CD4-positive, CD25-positive, alpha-beta regulatory T cell (primary cell): ENCODE measurements around the gene B3GNT2. TPM values are rescaled to one million over a fixed set of nuclear protein-coding genes. Genes with fewer than 3 reads are reported as not detected.

Experiments
- ATAC-seq, 2 donors: fragments of 150-1000 bp; cut with Tn5 transposase; one replicate each; pipeline ENCODE4 v1.10.0; 2021; ENCODE audit warnings: low read depth in 2 of 2, moderate number of reproducible peaks in 2 of 2, moderate library complexity in 1 of 2
- DNase-seq, 3 donors: peaks; one replicate each; pipeline versions ENCODE4 v3.0.0 to v3.0.0-alpha.2; 2012 to 2022; ENCODE audit warnings: mixed read lengths in 1 of 3
- H3K27ac ChIP-seq: one replicate; pipeline ENCODE4 v1.7.0; 2013; ENCODE audit warnings: mild to moderate bottlenecking, low read length; ENCODE audit not compliant: insufficient read depth, poor library complexity, severe bottlenecking
- H3K27me3 ChIP-seq: one replicate; pipeline ENCODE4 v1.7.0; 2013; ENCODE audit warnings: low read length; ENCODE audit not compliant: control insufficient read depth, insufficient read depth
- H3K36me3 ChIP-seq: one replicate; pipeline ENCODE4 v1.7.0; 2013; ENCODE audit warnings: mild to moderate bottlenecking, low read length, moderate library complexity; ENCODE audit not compliant: control insufficient read depth, insufficient read depth
- H3K4me1 ChIP-seq: 2 replicates; pipeline ENCODE4 v1.7.0; 2013; ENCODE audit warnings: mild to moderate bottlenecking, low read length; ENCODE audit not compliant: insufficient read depth, control insufficient read depth, poor library complexity, severe bottlenecking
- H3K4me3 ChIP-seq: one replicate; pipeline ENCODE4 v1.7.0; 2013; ENCODE audit warnings: low read depth, mild to moderate bottlenecking, low read length, moderate library complexity
- H3K9me3 ChIP-seq, 2 experiments: 1 replicate in 1 of 2; 2 replicates in 1 of 2; pipeline ENCODE4 v1.7.0; 2013; ENCODE audit warnings: low read length in 2 of 2, mild to moderate bottlenecking in 1 of 2, moderate library complexity in 1 of 2; ENCODE audit not compliant: control insufficient read depth in 2 of 2
- H3K27ac Mint-ChIP-seq, 3 donors: one replicate each; pipeline ENCODE4 v1.8.0; 2020 to 2022; ENCODE audit warnings: mild to moderate bottlenecking in 3 of 3, mixed read lengths in 3 of 3, moderate library complexity in 2 of 3
- H3K27me3 Mint-ChIP-seq: one replicate; pipeline ENCODE4 v1.8.0; 2022; ENCODE audit warnings: mild to moderate bottlenecking, mixed read lengths
- H3K36me3 Mint-ChIP-seq: one replicate; pipeline ENCODE4 v1.8.0; 2020; ENCODE audit warnings: mixed read lengths
- H3K4me1 Mint-ChIP-seq, 4 donors: one replicate each; pipeline ENCODE4 v1.8.0; 2020 to 2022; ENCODE audit warnings: mixed read lengths in 4 of 4, mild to moderate bottlenecking in 1 of 4
- H3K4me3 Mint-ChIP-seq, 4 donors: one replicate each; pipeline ENCODE4 v1.8.0; 2020 to 2022; ENCODE audit warnings: mild to moderate bottlenecking in 4 of 4, mixed read lengths in 4 of 4, moderate library complexity in 3 of 4
- H3K9me3 Mint-ChIP-seq, 7 donors: one replicate each; pipeline ENCODE4 v1.8.0; 2020 to 2022; ENCODE audit warnings: mixed read lengths in 7 of 7, mild to moderate bottlenecking in 3 of 7, moderate library complexity in 2 of 7
- polyA plus RNA-seq, 4 donors: library from polyadenylated mRNA; unstranded; fragments of 300-500 nt; fragmentation: Illumina TruSeq; gene quantifications; one replicate each; pipeline ENCODE4 v1.2.3, GENCODE V29; 2021
- total RNA-seq: library from RNA; stranded (reverse); gene quantifications from one replicate; pipeline ENCODE4 v1.2.3, GENCODE V29; 2022

The B3GNT2 gene
- total and polyA plus RNA-seq, 5 donors from 2014 or later: 34.8 to 61.5 (median 40.1) TPM

DNA sequence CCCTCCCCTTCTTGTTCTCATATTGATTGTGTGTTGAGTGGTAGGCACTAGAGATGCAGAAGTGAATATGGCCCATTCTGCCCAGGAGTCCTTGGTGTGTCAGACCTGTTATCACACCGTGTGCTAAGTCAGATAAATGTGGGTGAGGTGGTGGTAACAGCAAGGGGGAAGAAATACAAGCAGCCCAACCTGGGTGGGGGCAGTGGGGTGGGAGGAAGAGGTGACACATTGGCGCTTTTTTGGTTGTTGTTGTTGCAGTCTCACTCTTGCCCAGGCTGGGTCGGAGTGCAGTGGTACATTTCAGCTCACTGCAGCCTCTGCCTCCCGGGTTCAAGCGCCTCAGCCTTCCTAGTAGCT lies 12.8 kb downstream of the B3GNT2 start:
- Histone ChIP-seq H3K9me3 (peaks cover 3 to 12% of the 10 kb centered on the region in 2 experiments), H3K36me3 (peaks cover 3% of the 10 kb centered on the region), H3K4me1 (peaks cover 81% of the 10 kb centered on the region), H3K27me3 (no peaks in the 10 kb centered on the region), H3K4me3 (peak overlapping the region; percentile 47), H3K27ac (peak overlapping the region; percentile 42)
- DNase-seq (peak in 1 of 3 donors; percentile 38), ATAC-seq (peak; percentile 51 to 72)
- H3K9me3 Mint-ChIP-seq: peaks cover 0 to 13% (median 3%) of the 10 kb centered on the region in 7 donors
- peaks cover 60 to 98% (median 73%) of the 10 kb centered on the region in 4 donors for H3K4me1 Mint-ChIP-seq
- peak overlapping the region; percentile 11 to 81 (median 63) for H3K4me3 Mint-ChIP-seq
- peak overlapping the region; percentile 49 to 90 (median 88) for H3K27ac Mint-ChIP-seq
- H3K36me3 Mint-ChIP-seq: peaks cover 39% of the 10 kb centered on the region
- H3K27me3 Mint-ChIP-seq: no peaks in the 10 kb centered on the region

DNA sequence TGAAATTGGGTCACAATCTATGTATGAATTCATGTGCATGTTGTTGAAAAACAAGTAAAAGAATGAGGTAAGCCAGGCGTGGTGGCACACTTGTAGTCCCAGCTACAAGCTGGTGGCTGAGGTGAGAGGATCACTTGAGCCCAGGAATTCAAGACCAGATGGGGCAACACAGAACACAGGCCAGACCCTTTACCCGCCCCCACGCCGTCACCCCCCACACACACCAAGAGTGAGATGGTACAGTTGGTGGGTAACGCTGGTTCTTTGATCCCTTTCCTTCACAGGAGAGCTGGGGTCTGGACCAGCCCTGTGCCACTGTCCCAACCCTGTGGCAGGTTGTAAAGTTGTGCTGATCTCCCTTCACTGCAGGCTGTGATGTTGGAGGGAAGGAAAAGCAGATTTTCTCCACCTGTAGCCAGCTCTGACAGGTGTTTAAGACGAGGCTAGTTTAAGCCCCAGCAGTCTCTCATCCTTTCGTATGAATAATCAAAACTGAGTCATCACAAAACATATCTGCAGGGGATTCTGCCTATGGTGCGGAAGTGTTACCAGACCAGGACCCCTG lies 13.6 kb downstream of the B3GNT2 start:
- peak overlapping the region; percentile 20 for H3K27ac ChIP-seq
- H3K4me3 ChIP-seq: peak overlapping the region; percentile 47
- Mint-ChIP-seq H3K4me3 (peak overlapping the region; percentile 49 to 81 (median 68)), H3K9me3 (peaks cover 0 to 13% (median 3%) of the 10 kb centered on the region in 7 donors), H3K27ac (peak overlapping the region; percentile 48 to 76 (median 49)), H3K4me1 (peaks cover 60 to 98% (median 74%) of the 10 kb centered on the region in 4 donors), H3K36me3 (peaks cover 46% of the 10 kb centered on the region), H3K27me3 (no peaks in the 10 kb centered on the region)
- peaks cover 81% of the 10 kb centered on the region for H3K4me1 ChIP-seq
- H3K9me3 ChIP-seq: peaks cover 3 to 12% of the 10 kb centered on the region in 2 experiments
- ATAC-seq: no peak
- peaks cover 3% of the 10 kb centered on the region for H3K36me3 ChIP-seq
- DNase-seq: no peak
- H3K27me3 ChIP-seq: no peaks in the 10 kb centered on the region

DNA sequence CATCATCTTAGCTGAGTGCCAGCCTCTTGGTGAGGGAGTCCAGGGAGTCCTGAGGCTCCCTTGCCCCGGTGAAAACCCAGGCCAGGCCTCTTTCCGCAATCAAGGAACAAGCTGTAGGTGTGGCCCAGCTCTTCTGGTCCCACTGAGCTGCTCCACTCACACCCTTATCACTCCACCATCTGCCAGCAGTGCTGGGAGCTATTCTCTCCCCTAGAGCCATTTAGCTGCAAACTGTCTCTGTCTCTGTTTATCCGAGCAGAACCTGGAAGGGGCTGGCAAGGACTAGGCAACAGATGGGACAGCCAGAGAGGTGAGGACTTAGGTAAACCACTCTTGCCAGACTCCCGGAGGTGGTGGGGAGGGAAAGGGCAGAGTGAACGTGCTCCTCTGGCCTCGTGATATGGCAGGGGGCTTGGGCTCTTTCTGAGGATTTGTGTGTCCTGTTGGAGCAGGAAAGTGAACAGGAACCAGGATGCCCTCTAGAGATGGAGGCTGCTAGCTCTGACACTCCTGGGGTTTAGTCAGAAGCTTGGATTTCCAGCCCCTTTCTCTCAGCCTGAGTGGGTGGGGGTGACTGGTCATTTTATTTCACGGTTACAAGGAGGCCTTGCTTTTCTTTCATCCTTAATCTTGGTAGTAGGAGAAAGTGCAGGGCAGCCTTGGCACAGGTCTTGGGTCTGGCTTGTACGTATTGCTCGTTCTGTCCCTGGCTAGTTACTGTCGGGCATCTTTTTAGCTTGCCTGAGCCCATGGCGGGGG lies 19.6 kb downstream of the B3GNT2 start:
- H3K9me3 ChIP-seq: peaks cover 3 to 12% of the 10 kb centered on the region in 2 experiments
- H3K4me3 ChIP-seq: peak overlapping the region; percentile 47
- H3K36me3 Mint-ChIP-seq: peaks cover 32% of the 10 kb centered on the region
- peaks cover 7% of the 10 kb centered on the region for H3K36me3 ChIP-seq
- peak overlapping the region; percentile 43 to 94 (median 92) for H3K27ac Mint-ChIP-seq
- peak overlapping the region; percentile 35 for H3K27ac ChIP-seq
- H3K9me3 Mint-ChIP-seq: peaks cover 0 to 18% (median 2%) of the 10 kb centered on the region in 7 donors
- no peaks in the 10 kb centered on the region for H3K27me3 Mint-ChIP-seq
- H3K4me1 Mint-ChIP-seq: peaks cover 52 to 99% (median 74%) of the 10 kb centered on the region in 4 donors
- ATAC-seq: no peak
- H3K4me3 Mint-ChIP-seq: peak overlapping the region in 3 of 4 donors; percentile 53 to 74 (median 55)
- no peak for DNase-seq
- peaks cover 77% of the 10 kb centered on the region for H3K4me1 ChIP-seq
- no peaks in the 10 kb centered on the region for H3K27me3 ChIP-seq

DNA sequence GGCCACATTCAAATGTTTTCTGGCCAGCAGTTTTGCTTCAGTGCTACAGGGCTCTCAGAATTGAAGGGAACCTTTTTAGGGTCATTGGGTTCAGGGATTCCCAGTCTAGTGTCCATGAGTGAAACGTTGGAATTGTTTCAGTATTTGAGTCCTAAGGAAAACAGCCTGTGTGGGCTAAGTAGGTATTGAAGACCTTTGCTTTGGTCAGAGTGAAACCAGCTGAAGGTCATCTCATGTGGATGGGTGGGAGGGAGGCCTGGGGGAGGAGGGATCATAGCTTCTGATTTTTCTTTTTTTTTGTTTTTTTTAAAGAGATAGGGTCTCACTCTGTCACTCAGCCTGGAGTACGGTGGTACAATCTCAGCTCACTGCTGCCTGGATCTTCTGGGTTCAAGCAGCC lies 20.2 kb downstream of the B3GNT2 start:
- Mint-ChIP-seq H3K36me3 (peaks cover 32% of the 10 kb centered on the region), H3K27me3 (no peaks in the 10 kb centered on the region), H3K9me3 (peaks cover 0 to 18% (median 2%) of the 10 kb centered on the region in 7 donors), H3K4me3 (peak overlapping the region in 3 of 4 donors; percentile 16 to 88 (median 74)), H3K4me1 (peaks cover 58 to 100% (median 79%) of the 10 kb centered on the region in 4 donors), H3K27ac (peak overlapping the region; percentile 90 to 94 (median 92))
- DNase-seq (no peak), ATAC-seq (no peak)
- Histone ChIP-seq H3K36me3 (peaks cover 7% of the 10 kb centered on the region), H3K27me3 (no peaks in the 10 kb centered on the region), H3K27ac (peak overlapping the region; percentile 35), H3K9me3 (peaks cover 3 to 12% of the 10 kb centered on the region in 2 experiments), H3K4me3 (peak overlapping the region; percentile 59), H3K4me1 (peaks cover 81% of the 10 kb centered on the region)

DNA sequence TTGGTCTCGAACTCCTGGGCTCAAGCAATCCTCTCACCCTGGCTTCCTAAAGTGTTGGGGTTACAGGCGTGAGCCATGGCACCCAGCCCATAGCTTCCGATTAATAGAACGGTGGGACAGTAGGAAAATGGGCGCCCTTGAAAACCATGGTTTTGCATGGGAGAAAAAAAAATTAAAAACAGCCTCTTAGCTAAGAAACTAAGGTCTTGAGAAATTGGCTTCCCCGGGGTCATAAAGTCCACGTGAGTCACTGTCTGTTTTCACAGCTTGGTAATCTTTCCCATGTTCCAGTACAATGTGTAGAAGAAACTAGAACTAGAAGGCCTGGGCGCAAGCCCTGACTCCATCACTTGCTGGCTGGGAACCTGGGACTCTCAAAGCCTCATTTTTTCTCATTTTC lies 20.7 kb downstream of the B3GNT2 start:
- Mint-ChIP-seq H3K4me3 (peak overlapping the region; percentile 16 to 88 (median 77)), H3K9me3 (peaks cover 0 to 15% (median under 1%) of the 10 kb centered on the region in 7 donors), H3K27me3 (no peaks in the 10 kb centered on the region), H3K27ac (peak overlapping the region; percentile 90 to 94 (median 92)), H3K4me1 (peaks cover 61 to 100% (median 80%) of the 10 kb centered on the region in 4 donors), H3K36me3 (peaks cover 32% of the 10 kb centered on the region)
- Histone ChIP-seq H3K4me3 (peak overlapping the region; percentile 59), H3K27me3 (no peaks in the 10 kb centered on the region), H3K9me3 (peaks cover 0 to 7% of the 10 kb centered on the region in 2 experiments), H3K27ac (peak overlapping the region; percentile 35), H3K36me3 (peaks cover 7% of the 10 kb centered on the region), H3K4me1 (peaks cover 86% of the 10 kb centered on the region)
- ATAC-seq: no peak
- DNase-seq: no peak

DNA sequence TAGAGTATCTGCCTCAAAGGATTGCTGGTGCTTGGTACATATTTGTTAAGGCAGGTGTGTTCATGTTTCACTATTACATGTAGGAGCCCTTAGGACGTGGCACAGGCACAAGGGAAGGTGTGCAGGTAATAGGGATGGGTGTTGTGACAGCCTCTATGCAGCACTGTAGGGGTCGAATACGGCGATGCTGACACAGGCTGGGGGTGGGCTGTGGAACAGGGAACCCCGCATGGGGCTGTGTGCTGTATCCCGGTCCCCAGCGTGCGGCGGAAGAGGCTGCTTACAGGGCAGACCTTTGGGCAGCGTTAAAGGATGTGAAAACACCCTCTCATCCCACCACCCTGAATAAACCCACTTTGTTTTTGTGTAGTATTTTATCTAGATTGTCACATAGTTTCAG lies 21.5 kb downstream of the B3GNT2 start:
- H3K27me3 ChIP-seq: no peaks in the 10 kb centered on the region
- peaks cover 91% of the 10 kb centered on the region for H3K4me1 ChIP-seq
- Mint-ChIP-seq H3K4me1 (peaks cover 62 to 100% (median 83%) of the 10 kb centered on the region in 4 donors), H3K27ac (peak overlapping the region; percentile 90 to 94 (median 92)), H3K27me3 (no peaks in the 10 kb centered on the region), H3K9me3 (peaks cover 0 to 8% (median 2%) of the 10 kb centered on the region in 7 donors), H3K36me3 (peaks cover 34% of the 10 kb centered on the region), H3K4me3 (peak overlapping the region; percentile 49 to 88 (median 77))
- no peaks in the 10 kb centered on the region for H3K9me3 ChIP-seq
- H3K36me3 ChIP-seq: peaks cover 6% of the 10 kb centered on the region
- no peak for DNase-seq
- H3K27ac ChIP-seq: peak overlapping the region; percentile 35
- peak overlapping the region; percentile 59 for H3K4me3 ChIP-seq
- peak in 1 of 2 donors; percentile 29 for ATAC-seq

DNA sequence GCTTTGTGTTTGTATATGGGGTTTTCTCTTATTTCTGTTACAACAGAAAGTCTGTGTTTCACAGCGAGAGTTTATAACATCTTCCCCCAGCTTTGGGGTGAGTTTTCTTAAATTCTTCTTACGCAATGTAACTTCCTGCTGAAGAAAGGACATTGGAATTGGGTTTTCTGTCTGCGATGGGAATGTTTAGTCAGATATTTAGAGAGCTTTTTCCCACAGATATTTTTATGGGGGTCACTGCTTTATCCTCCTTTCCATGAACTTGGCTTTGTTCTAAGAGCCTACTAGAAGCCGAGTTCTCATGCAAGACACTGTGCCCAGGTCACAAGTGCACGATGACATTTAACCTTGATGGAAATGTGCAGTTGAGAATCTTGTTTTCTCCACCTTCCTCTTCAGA lies 22.1 kb downstream of the B3GNT2 start:
- H3K9me3 Mint-ChIP-seq: peaks cover 0 to 10% (median 2%) of the 10 kb centered on the region in 7 donors
- Histone ChIP-seq H3K27ac (peak overlapping the region; percentile 52), H3K4me1 (peaks cover 92% of the 10 kb centered on the region), H3K27me3 (no peaks in the 10 kb centered on the region), H3K36me3 (peaks cover 10% of the 10 kb centered on the region), H3K9me3 (no peaks in the 10 kb centered on the region), H3K4me3 (peak overlapping the region; percentile 59)
- H3K4me1 Mint-ChIP-seq: peaks cover 63 to 100% (median 84%) of the 10 kb centered on the region in 4 donors
- H3K36me3 Mint-ChIP-seq: peaks cover 36% of the 10 kb centered on the region
- peak overlapping the region; percentile 90 to 94 (median 92) for H3K27ac Mint-ChIP-seq
- H3K4me3 Mint-ChIP-seq: peak overlapping the region in 3 of 4 donors; percentile 74 to 88 (median 80)
- DNase-seq (no peak), ATAC-seq (no peak)
- no peaks in the 10 kb centered on the region for H3K27me3 Mint-ChIP-seq
